Right kidney (tissue), 9 donors: ENCODE measurements around the gene OR1D2.
"Not testable (repeated sequence)": the region's sequence is repeated elsewhere in the genome, so short reads cannot be mapped to it uniquely, and the experiment has no call there.

ENCODE experiments used
- DNase-seq: peaks from one replicate; pipeline ENCODE4 v3.0.0-alpha.2; 2016
- long read RNA-seq, 8 donors: transcript quantifications; one replicate each; lab custom pipeline, GENCODE V29; 2026

Gene OR1D2
- long read RNA-seq, donor 1 = 0 reads
- long read RNA-seq, donor 2 = 0 reads
- long read RNA-seq, donor 3 = 0 reads
- long read RNA-seq, donor 4 = 0 reads
- long read RNA-seq, donor 5 = 0 reads
- long read RNA-seq, donor 6 = 0 reads
- long read RNA-seq, donor 7 = 0 reads
- long read RNA-seq, donor 8 = 0 reads

- DNase-seq = no peak
Observed at GRCh38 chr17:3104322-3104721, at the start of gene OR1D2. OR1D2 (minus strand) TSS chr17:3104422; CDS start chr17:3092996, 11,426 bp downstream.

- DNase-seq = not testable (repeated sequence)
Observed at GRCh38 chr17:3137494-3137893, 33.3 kb upstream of the OR1D2 start.

- DNase-seq = no peak
Observed at GRCh38 chr17:3127451-3127850, 23.2 kb upstream of the OR1D2 start, which contains the start of gene OR1G1. OR1G1 (minus strand) TSS chr17:3127551; CDS start chr17:3127551, 0 bp downstream.

GRCh38 chr17:3073850-3074249 is 30.4 kb downstream of the OR1D2 start:
- DNase-seq = not testable (repeated sequence)

- not testable (repeated sequence) for DNase-seq
Observed at GRCh38 chr17:3065192-3065591, 39.0 kb downstream of the OR1D2 start.

GRCh38 chr17:3063507-3063906 is 40.7 kb downstream of the OR1D2 start, which contains the start of gene OR1D5:
OR1D5 (minus strand) TSS chr17:3063607; CDS start chr17:3063607, 0 bp downstream.
- DNase-seq = not testable (repeated sequence)

GRCh38 chr17:3062824-3063377 is 41.3 kb downstream of the OR1D2 start:
- DNase-seq = not testable (repeated sequence)

- DNase-seq = not testable (repeated sequence)
Observed at GRCh38 chr17:3054868-3055267, 49.4 kb downstream of the OR1D2 start.

GRCh38 chr17:3049705-3050295 is 54.4 kb downstream of the OR1D2 start:
- DNase-seq = no peak

GRCh38 chr17:3048727-3049471 is 55.3 kb downstream of the OR1D2 start:
- peak; percentile 87 for DNase-seq

GRCh38 chr17:3046753-3047152 is 57.5 kb downstream of the OR1D2 start:
- no peak for DNase-seq

- no peak for DNase-seq
Observed at GRCh38 chr17:3043737-3044365, 60.4 kb downstream of the OR1D2 start.

GRCh38 chr17:3040882-3041281 is 63.3 kb downstream of the OR1D2 start:
- DNase-seq = no peak

GRCh38 chr17:3039736-3040135 is 64.5 kb downstream of the OR1D2 start:
- DNase-seq = no peak

- DNase-seq = peak; percentile 21
Observed at GRCh38 chr17:3038941-3039340, 65.3 kb downstream of the OR1D2 start.
